ENCODE measurements around the gene GIGYF2.

The GIGYF2 gene

GRCh38 chr2:232893834-232894233 lies 196.7 kb downstream of the GIGYF2 start:
- Histone ChIP-seq H3K4me1 (ENCODE audit: control insufficient read depth, insufficient read depth, low read length, poor library complexity, severe bottlenecking) (no peaks in the 10 kb centered on the region), H3K27ac (ENCODE audit: insufficient read depth, low read length, poor library complexity, severe bottlenecking) (no peak overlapping the region), H3K36me3 (ENCODE audit: control insufficient read depth, insufficient read depth, low read length) (no peaks in the 10 kb centered on the region), H3K9me3 (ENCODE audit: control insufficient read depth, low read length) (no peaks in the 10 kb centered on the region), H3K27me3 (replicated peaks; ENCODE audit: control insufficient read depth, insufficient read depth, low read length, poor library complexity, severe bottlenecking) (peaks cover 8% of the 10 kb centered on the region), H3K4me3 (ENCODE audit: insufficient read depth, low read depth, low read length, poor library complexity, severe bottlenecking) (no peak overlapping the region)
- DNase-seq: no peak

- H3K4me1 ChIP-seq (ENCODE audit: control insufficient read depth, insufficient read depth, low read length, poor library complexity, severe bottlenecking): no peaks in the 10 kb centered on the region
- no peak overlapping the region for H3K27ac ChIP-seq (ENCODE audit: insufficient read depth, low read length, poor library complexity, severe bottlenecking)
- H3K9me3 ChIP-seq (ENCODE audit: control insufficient read depth, low read length): no peaks in the 10 kb centered on the region
- DNase-seq: no peak
- no peak overlapping the region for H3K4me3 ChIP-seq (ENCODE audit: insufficient read depth, low read depth, low read length, poor library complexity, severe bottlenecking)
- H3K36me3 ChIP-seq (ENCODE audit: control insufficient read depth, insufficient read depth, low read length): no peaks in the 10 kb centered on the region
- H3K27me3 ChIP-seq (replicated peaks; ENCODE audit: control insufficient read depth, insufficient read depth, low read length, poor library complexity, severe bottlenecking): peaks cover 8% of the 10 kb centered on the region
Measured at GRCh38 chr2:232894251-232894650, 197.1 kb downstream of the GIGYF2 start.

GRCh38 chr2:232894746-232895145 lies 197.6 kb downstream of the GIGYF2 start:
- Histone ChIP-seq H3K9me3 (ENCODE audit: control insufficient read depth, low read length) (no peaks in the 10 kb centered on the region), H3K36me3 (ENCODE audit: control insufficient read depth, insufficient read depth, low read length) (no peaks in the 10 kb centered on the region), H3K4me1 (ENCODE audit: control insufficient read depth, insufficient read depth, low read length, poor library complexity, severe bottlenecking) (no peaks in the 10 kb centered on the region), H3K27me3 (replicated peaks; ENCODE audit: control insufficient read depth, insufficient read depth, low read length, poor library complexity, severe bottlenecking) (peaks cover 8% of the 10 kb centered on the region), H3K27ac (ENCODE audit: insufficient read depth, low read length, poor library complexity, severe bottlenecking) (no peak overlapping the region), H3K4me3 (ENCODE audit: insufficient read depth, low read depth, low read length, poor library complexity, severe bottlenecking) (no peak overlapping the region)
- DNase-seq: no peak

- Histone ChIP-seq H3K27me3 (replicated peaks; ENCODE audit: control insufficient read depth, insufficient read depth, low read length, poor library complexity, severe bottlenecking) (peaks cover 4% of the 10 kb centered on the region), H3K4me1 (ENCODE audit: control insufficient read depth, insufficient read depth, low read length, poor library complexity, severe bottlenecking) (no peaks in the 10 kb centered on the region), H3K9me3 (ENCODE audit: control insufficient read depth, low read length) (no peaks in the 10 kb centered on the region), H3K36me3 (ENCODE audit: control insufficient read depth, insufficient read depth, low read length) (no peaks in the 10 kb centered on the region), H3K27ac (ENCODE audit: insufficient read depth, low read length, poor library complexity, severe bottlenecking) (no peak overlapping the region), H3K4me3 (ENCODE audit: insufficient read depth, low read depth, low read length, poor library complexity, severe bottlenecking) (no peak overlapping the region)
- DNase-seq: no peak
Measured at GRCh38 chr2:232896111-232896510, 199.0 kb downstream of the GIGYF2 start.

GRCh38 chr2:232896720-232897597 lies 199.8 kb downstream of the GIGYF2 start:
- no peak overlapping the region for H3K27ac ChIP-seq (ENCODE audit: insufficient read depth, low read length, poor library complexity, severe bottlenecking)
- no peak overlapping the region for H3K4me3 ChIP-seq (ENCODE audit: insufficient read depth, low read depth, low read length, poor library complexity, severe bottlenecking)
- no peak for DNase-seq
- H3K4me1 ChIP-seq (ENCODE audit: control insufficient read depth, insufficient read depth, low read length, poor library complexity, severe bottlenecking): no peaks in the 10 kb centered on the region
- H3K36me3 ChIP-seq (ENCODE audit: control insufficient read depth, insufficient read depth, low read length): no peaks in the 10 kb centered on the region
- H3K9me3 ChIP-seq (ENCODE audit: control insufficient read depth, low read length): no peaks in the 10 kb centered on the region
- peaks cover 4% of the 10 kb centered on the region for H3K27me3 ChIP-seq (replicated peaks; ENCODE audit: control insufficient read depth, insufficient read depth, low read length, poor library complexity, severe bottlenecking)

GRCh38 chr2:232897598-232898408 lies 200.7 kb downstream of the GIGYF2 start:
- Histone ChIP-seq H3K9me3 (ENCODE audit: control insufficient read depth, low read length) (no peaks in the 10 kb centered on the region), H3K27me3 (replicated peaks; ENCODE audit: control insufficient read depth, insufficient read depth, low read length, poor library complexity, severe bottlenecking) (no peaks in the 10 kb centered on the region), H3K27ac (ENCODE audit: insufficient read depth, low read length, poor library complexity, severe bottlenecking) (no peak overlapping the region), H3K36me3 (ENCODE audit: control insufficient read depth, insufficient read depth, low read length) (no peaks in the 10 kb centered on the region), H3K4me1 (ENCODE audit: control insufficient read depth, insufficient read depth, low read length, poor library complexity, severe bottlenecking) (no peaks in the 10 kb centered on the region), H3K4me3 (ENCODE audit: insufficient read depth, low read depth, low read length, poor library complexity, severe bottlenecking) (no peak overlapping the region)
- no peak for DNase-seq

- Histone ChIP-seq H3K27ac (ENCODE audit: insufficient read depth, low read length, poor library complexity, severe bottlenecking) (no peak overlapping the region), H3K9me3 (ENCODE audit: control insufficient read depth, low read length) (no peaks in the 10 kb centered on the region), H3K4me3 (ENCODE audit: insufficient read depth, low read depth, low read length, poor library complexity, severe bottlenecking) (no peak overlapping the region), H3K36me3 (ENCODE audit: control insufficient read depth, insufficient read depth, low read length) (no peaks in the 10 kb centered on the region), H3K4me1 (ENCODE audit: control insufficient read depth, insufficient read depth, low read length, poor library complexity, severe bottlenecking) (no peaks in the 10 kb centered on the region), H3K27me3 (replicated peaks; ENCODE audit: control insufficient read depth, insufficient read depth, low read length, poor library complexity, severe bottlenecking) (no peaks in the 10 kb centered on the region)
- no peak for DNase-seq
Measured at GRCh38 chr2:232898592-232899543, 201.7 kb downstream of the GIGYF2 start.

- Histone ChIP-seq H3K9me3 (ENCODE audit: control insufficient read depth, low read length) (no peaks in the 10 kb centered on the region), H3K4me1 (ENCODE audit: control insufficient read depth, insufficient read depth, low read length, poor library complexity, severe bottlenecking) (no peaks in the 10 kb centered on the region), H3K27ac (ENCODE audit: insufficient read depth, low read length, poor library complexity, severe bottlenecking) (no peak overlapping the region), H3K27me3 (replicated peaks; ENCODE audit: control insufficient read depth, insufficient read depth, low read length, poor library complexity, severe bottlenecking) (no peaks in the 10 kb centered on the region), H3K4me3 (ENCODE audit: insufficient read depth, low read depth, low read length, poor library complexity, severe bottlenecking) (no peak overlapping the region), H3K36me3 (ENCODE audit: control insufficient read depth, insufficient read depth, low read length) (no peaks in the 10 kb centered on the region)
- DNase-seq: no peak
Measured at GRCh38 chr2:232900811-232901735, 203.9 kb downstream of the GIGYF2 start.

Data from effector memory CD4-positive, alpha-beta T cell (primary cell).